HG02763 (cell line): ENCODE measurements around the gene HOXD8.

ENCODE experiments used
- ATAC-seq: cut with Tn5 transposase; IDR thresholded peaks from one replicate; pipeline ENCODE4 v1.9.1; 2021; ENCODE audit warnings: mild to moderate bottlenecking, moderate library complexity; ENCODE audit not compliant: unreplicated experiment

HOXD8 gene

GRCh38 chr2:176157499-176158185 is 28.1 kb downstream of the HOXD8 start:
- ATAC-seq = no peak

- no peak for ATAC-seq
Measured at GRCh38 chr2:176158186-176158591, 28.7 kb downstream of the HOXD8 start.

- no peak for ATAC-seq
Measured at GRCh38 chr2:176158855-176159662, 29.6 kb downstream of the HOXD8 start.

GRCh38 chr2:176159663-176160250 is 30.3 kb downstream of the HOXD8 start:
- no peak for ATAC-seq

- ATAC-seq = no peak
Measured at GRCh38 chr2:176160251-176160985, 30.9 kb downstream of the HOXD8 start.

- ATAC-seq = no peak
Measured at GRCh38 chr2:176160986-176161824, 31.7 kb downstream of the HOXD8 start.

- ATAC-seq = no peak
Measured at GRCh38 chr2:176161825-176162626, 32.5 kb downstream of the HOXD8 start.

GRCh38 chr2:176162911-176163671 is 33.6 kb downstream of the HOXD8 start:
- ATAC-seq = no peak

GRCh38 chr2:176163672-176164056 is 34.2 kb downstream of the HOXD8 start:
- ATAC-seq = no peak

GRCh38 chr2:176164201-176164600 is 34.7 kb downstream of the HOXD8 start:
- ATAC-seq = no peak

- no peak for ATAC-seq
Measured at GRCh38 chr2:176164611-176165369, 35.3 kb downstream of the HOXD8 start.

- no peak for ATAC-seq
Measured at GRCh38 chr2:176165370-176166050, 36.0 kb downstream of the HOXD8 start.

- no peak for ATAC-seq
Measured at GRCh38 chr2:176166272-176166671, 36.8 kb downstream of the HOXD8 start.

- no peak for ATAC-seq
Measured at GRCh38 chr2:176167398-176167797, 37.9 kb downstream of the HOXD8 start.

- ATAC-seq = no peak
Measured at GRCh38 chr2:176169181-176169580, 39.7 kb downstream of the HOXD8 start.

GRCh38 chr2:176169711-176170110 is 40.2 kb downstream of the HOXD8 start:
- no peak for ATAC-seq

- ATAC-seq = no peak
Measured at GRCh38 chr2:176170602-176171305, 41.2 kb downstream of the HOXD8 start.
